SK-N-SH treated with all-trans-retinoic acid at 6 μM for 48 hours (cell line): ENCODE measurements around the gene NUP93.

Source experiments
- ATAC-seq: fragments of 200-7000 bp; cut with Tn5 transposase; 3 replicates; pipeline ENCODE4 v1.9.1; 2020; ENCODE audit warnings: mild to moderate bottlenecking, moderate library complexity
- ARNTL ChIP-seq: fragments of 450-650 bp; formaldehyde crosslinking; IDR thresholded peaks from 2 replicates; pipeline ENCODE4 v1.5.0; 2020; ENCODE audit warnings: low read depth, mild to moderate bottlenecking, moderate library complexity, borderline replicate concordance
- BACH2 ChIP-seq: fragments of 250-450 bp; sonication (Bioruptor Pico); IDR thresholded peaks from 2 replicates; pipeline ENCODE4 v1.9.0; 2021; ENCODE audit warnings: mild to moderate bottlenecking, borderline replicate concordance
- CSDC2 ChIP-seq: fragments of 250-450 bp; sonication (Bioruptor Pico); IDR thresholded peaks from 2 replicates; pipeline ENCODE4 v1.5.0; 2020; ENCODE audit warnings: mild to moderate bottlenecking, moderate library complexity
- CSRNP3 ChIP-seq: fragments of 250-450 bp; sonication (Bioruptor Pico); IDR thresholded peaks from 2 replicates; pipeline ENCODE4 v1.5.1; 2021; ENCODE audit warnings: mild to moderate bottlenecking, moderate library complexity
- ESRRG ChIP-seq: fragments of 250-450 bp; sonication (Bioruptor Pico); IDR thresholded peaks from 2 replicates; pipeline ENCODE4 v1.6.1; 2021; ENCODE audit warnings: mild to moderate bottlenecking
- ISL1 ChIP-seq: fragments of 250-450 bp; sonication (Bioruptor Pico); IDR thresholded peaks from 2 replicates; pipeline ENCODE4 v2.1.2; 2022; ENCODE audit warnings: mild to moderate bottlenecking, moderate library complexity
- POU6F1 ChIP-seq: fragments of 250-450 bp; sonication (Bioruptor Pico); IDR thresholded peaks from 2 replicates; pipeline ENCODE4 v1.8.0; 2021; ENCODE audit warnings: low read depth, mild to moderate bottlenecking, moderate library complexity, borderline replicate concordance
- PPARA ChIP-seq: fragments of 250-450 bp; sonication (Bioruptor Pico); IDR thresholded peaks from 2 replicates; pipeline ENCODE4 v1.5.0; 2020; ENCODE audit warnings: mild to moderate bottlenecking, borderline replicate concordance
- RARB ChIP-seq: fragments of 250-450 bp; sonication (Bioruptor Pico); IDR thresholded peaks from 2 replicates; pipeline ENCODE4 v1.8.0; 2021; ENCODE audit warnings: mild to moderate bottlenecking, moderate library complexity
- SNAI2 ChIP-seq: fragments of 250-450 bp; sonication (Bioruptor Pico); IDR thresholded peaks from 2 replicates; pipeline ENCODE4 v1.5.0; 2020; ENCODE audit warnings: mild to moderate bottlenecking, moderate library complexity
- TCF4 ChIP-seq: fragments of 250-450 bp; sonication (Bioruptor Pico); IDR thresholded peaks from 2 replicates; pipeline ENCODE4 v1.8.0; 2021; ENCODE audit warnings: mild to moderate bottlenecking, moderate library complexity, borderline replicate concordance
- ZC3H10 ChIP-seq: fragments of 250-450 bp; sonication (Bioruptor Pico); IDR thresholded peaks from 2 replicates; pipeline ENCODE4 v1.5.1; 2021; ENCODE audit warnings: mild to moderate bottlenecking, moderate library complexity
- ZFP30 ChIP-seq: fragments of 450-650 bp; formaldehyde crosslinking; IDR thresholded peaks from 2 replicates; pipeline ENCODE4 v1.5.0; 2022; ENCODE audit warnings: mild to moderate bottlenecking, moderate library complexity
- ZNF565 ChIP-seq: fragments of 450-650 bp; formaldehyde crosslinking; conservative IDR thresholded peaks from 2 replicates; pipeline ENCODE4 v1.5.0; 2020; ENCODE audit warnings: low read depth, mild to moderate bottlenecking, moderate library complexity
- ZNF70 ChIP-seq: fragments of 450-650 bp; formaldehyde crosslinking; IDR thresholded peaks from 2 replicates; pipeline ENCODE4 v1.5.0; 2020; ENCODE audit warnings: mild to moderate bottlenecking, moderate library complexity
- TF ChIP-seq, protein P1 (sequence below): fragments of 250-450 bp; sonication (Bioruptor Pico); IDR thresholded peaks from 2 replicates; pipeline ENCODE4 v1.5.1; 2020; ENCODE audit warnings: low read depth, mild to moderate bottlenecking, moderate library complexity
- TF ChIP-seq, protein P2 (sequence below): fragments of 250-450 bp; sonication (Bioruptor Pico); IDR thresholded peaks from 2 replicates; pipeline ENCODE4 v1.5.0; 2020; ENCODE audit warnings: mild to moderate bottlenecking, moderate library complexity
- TF ChIP-seq, protein P3 (sequence below): fragments of 250-450 bp; sonication (Bioruptor Pico); IDR thresholded peaks from 2 replicates; pipeline ENCODE4 v1.8.0; 2020; ENCODE audit warnings: mild to moderate bottlenecking, moderate library complexity, borderline replicate concordance

Gene NUP93

DNA sequence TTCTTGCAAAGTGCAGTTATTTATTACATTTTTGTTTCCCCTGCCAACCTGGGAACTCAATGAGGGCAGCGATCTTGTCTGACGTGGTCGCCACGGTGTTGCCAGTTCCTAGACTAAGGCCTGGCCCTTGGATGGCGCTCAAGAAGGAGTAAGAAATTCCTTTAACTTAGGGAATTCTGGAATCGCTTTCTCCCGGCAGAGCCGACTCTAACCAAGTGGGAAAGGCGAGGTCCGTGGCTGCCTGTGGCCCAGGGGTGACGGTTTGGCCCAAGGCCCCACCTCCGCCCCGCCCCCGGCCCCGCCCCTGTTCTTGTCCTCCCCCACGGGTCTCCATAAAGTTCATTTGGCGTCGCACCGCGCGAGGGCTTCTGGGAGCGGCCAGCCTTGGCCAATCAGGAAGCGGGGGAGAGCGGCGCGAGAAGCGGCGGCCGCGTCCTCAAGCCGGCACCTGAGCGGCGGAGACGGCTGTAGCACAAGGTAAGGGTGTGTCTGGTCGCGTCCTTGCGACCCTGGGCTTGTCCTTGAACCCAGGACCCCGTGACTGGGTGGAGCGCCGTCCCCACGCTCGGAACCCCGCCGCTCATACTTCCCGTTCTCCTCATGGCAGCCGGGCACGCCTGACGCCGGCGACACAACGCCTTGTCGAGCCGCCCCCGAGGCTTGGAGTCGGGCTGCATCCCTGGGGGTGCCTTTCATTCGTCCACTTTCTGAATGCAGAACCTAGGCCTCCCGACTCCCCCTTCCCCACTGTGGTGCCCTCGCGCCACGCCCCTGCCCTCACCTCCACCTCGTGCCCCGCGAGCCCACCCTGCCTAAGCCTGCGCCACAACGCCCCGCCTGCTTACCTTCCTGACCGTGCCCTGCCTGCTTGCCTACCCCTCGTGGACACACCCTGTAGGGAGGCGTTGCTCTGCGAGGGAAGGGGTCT lies at the start of gene NUP93:
TSS of gene NUP93 (plus strand) at position 395 of the 928 bp plus-strand sequence. CDS start 18,119 bp downstream, outside the sequence.
- TF ChIP-seq ZNF70 (CRISPR knock-in tag) (no peak), ISL1 (CRISPR knock-in tag) (no peak), ARNTL (CRISPR knock-in tag) (no peak), BACH2 (no peak), RARB (CRISPR knock-in tag) (no peak)
- TF ChIP-seq, protein P1, sequence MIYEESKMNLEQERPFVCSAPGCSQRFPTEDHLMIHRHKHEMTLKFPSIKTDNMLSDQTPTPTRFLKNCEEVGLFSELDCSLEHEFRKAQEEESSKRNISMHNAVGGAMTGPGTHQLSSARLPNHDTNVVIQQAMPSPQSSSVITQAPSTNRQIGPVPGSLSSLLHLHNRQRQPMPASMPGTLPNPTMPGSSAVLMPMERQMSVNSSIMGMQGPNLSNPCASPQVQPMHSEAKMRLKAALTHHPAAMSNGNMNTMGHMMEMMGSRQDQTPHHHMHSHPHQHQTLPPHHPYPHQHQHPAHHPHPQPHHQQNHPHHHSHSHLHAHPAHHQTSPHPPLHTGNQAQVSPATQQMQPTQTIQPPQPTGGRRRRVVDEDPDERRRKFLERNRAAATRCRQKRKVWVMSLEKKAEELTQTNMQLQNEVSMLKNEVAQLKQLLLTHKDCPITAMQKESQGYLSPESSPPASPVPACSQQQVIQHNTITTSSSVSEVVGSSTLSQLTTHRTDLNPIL (CRISPR knock-in tag) = no peak
- peak; percentile 97 for ATAC-seq

DNA sequence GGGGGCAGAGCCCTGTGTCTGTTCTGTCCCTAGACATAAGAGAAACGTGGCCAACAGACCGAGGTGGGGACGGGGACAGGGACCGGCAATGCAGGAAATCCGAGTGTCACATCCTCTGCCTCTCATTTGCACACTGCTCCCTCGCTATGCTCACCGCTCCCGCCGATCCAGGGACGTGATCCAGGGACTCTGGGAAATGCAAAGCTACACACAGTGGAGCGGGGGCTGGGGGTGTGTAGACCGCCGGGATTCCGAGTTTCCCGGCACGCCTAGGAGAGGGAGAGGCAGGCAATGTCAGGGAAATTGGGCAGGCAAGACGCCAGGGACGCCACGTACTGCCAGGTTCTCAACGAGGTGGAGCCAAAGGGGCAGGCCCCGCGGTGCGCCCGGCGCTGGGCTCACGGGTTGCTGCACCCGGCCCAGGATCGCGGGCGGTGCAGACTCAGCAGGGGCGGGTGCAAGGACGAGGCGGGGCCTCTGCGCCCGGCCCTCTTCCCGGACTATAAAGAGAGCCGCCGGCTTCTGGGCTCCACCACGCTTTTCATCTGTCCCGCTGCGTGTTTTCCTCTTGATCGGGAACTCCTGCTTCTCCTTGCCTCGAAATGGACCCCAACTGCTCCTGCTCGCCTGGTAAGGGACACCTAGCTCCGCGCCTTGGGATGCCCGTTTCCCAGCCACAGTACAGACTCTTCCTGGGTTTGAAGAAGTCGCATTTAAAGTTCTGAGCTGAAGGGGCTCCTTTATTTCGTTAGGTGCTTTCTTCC lies 47.8 kb upstream of the NUP93 start, which contains the start of gene MT1X:
TSS of gene MT1X (plus strand) at position 532 of the 764 bp plus-strand sequence. CDS start at position 603, 71 bp downstream.
- peak; percentile 99 for ATAC-seq

More for the DNA sequence above, 47.8 kb upstream of the NUP93 start, which contains the start of gene MT1X:
- TF ChIP-seq BACH2 (no peak), ZC3H10 (no peak), CSDC2 (CRISPR knock-in tag) (no peak), ARNTL (CRISPR knock-in tag) (no peak), TCF4 (CRISPR knock-in tag) (no peak), RARB (CRISPR knock-in tag) (no peak), SNAI2 (CRISPR knock-in tag) (no peak), ZFP30 (CRISPR knock-in tag) (no peak), CSRNP3 (CRISPR knock-in tag) (no peak), ZNF565 (no peak), POU6F1 (no peak), PPARA (CRISPR knock-in tag) (no peak), ESRRG (CRISPR knock-in tag) (no peak), ZNF70 (CRISPR knock-in tag) (no peak)
- TF ChIP-seq, protein P2, sequence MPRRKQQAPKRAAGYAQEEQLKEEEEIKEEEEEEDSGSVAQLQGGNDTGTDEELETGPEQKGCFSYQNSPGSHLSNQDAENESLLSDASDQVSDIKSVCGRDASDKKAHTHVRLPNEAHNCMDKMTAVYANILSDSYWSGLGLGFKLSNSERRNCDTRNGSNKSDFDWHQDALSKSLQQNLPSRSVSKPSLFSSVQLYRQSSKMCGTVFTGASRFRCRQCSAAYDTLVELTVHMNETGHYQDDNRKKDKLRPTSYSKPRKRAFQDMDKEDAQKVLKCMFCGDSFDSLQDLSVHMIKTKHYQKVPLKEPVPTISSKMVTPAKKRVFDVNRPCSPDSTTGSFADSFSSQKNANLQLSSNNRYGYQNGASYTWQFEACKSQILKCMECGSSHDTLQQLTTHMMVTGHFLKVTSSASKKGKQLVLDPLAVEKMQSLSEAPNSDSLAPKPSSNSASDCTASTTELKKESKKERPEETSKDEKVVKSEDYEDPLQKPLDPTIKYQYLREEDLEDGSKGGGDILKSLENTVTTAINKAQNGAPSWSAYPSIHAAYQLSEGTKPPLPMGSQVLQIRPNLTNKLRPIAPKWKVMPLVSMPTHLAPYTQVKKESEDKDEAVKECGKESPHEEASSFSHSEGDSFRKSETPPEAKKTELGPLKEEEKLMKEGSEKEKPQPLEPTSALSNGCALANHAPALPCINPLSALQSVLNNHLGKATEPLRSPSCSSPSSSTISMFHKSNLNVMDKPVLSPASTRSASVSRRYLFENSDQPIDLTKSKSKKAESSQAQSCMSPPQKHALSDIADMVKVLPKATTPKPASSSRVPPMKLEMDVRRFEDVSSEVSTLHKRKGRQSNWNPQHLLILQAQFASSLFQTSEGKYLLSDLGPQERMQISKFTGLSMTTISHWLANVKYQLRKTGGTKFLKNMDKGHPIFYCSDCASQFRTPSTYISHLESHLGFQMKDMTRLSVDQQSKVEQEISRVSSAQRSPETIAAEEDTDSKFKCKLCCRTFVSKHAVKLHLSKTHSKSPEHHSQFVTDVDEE (CRISPR knock-in tag) = no peak
- TF ChIP-seq, protein P3, sequence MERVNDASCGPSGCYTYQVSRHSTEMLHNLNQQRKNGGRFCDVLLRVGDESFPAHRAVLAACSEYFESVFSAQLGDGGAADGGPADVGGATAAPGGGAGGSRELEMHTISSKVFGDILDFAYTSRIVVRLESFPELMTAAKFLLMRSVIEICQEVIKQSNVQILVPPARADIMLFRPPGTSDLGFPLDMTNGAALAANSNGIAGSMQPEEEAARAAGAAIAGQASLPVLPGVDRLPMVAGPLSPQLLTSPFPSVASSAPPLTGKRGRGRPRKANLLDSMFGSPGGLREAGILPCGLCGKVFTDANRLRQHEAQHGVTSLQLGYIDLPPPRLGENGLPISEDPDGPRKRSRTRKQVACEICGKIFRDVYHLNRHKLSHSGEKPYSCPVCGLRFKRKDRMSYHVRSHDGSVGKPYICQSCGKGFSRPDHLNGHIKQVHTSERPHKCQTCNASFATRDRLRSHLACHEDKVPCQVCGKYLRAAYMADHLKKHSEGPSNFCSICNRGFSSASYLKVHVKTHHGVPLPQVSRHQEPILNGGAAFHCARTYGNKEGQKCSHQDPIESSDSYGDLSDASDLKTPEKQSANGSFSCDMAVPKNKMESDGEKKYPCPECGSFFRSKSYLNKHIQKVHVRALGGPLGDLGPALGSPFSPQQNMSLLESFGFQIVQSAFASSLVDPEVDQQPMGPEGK (CRISPR knock-in tag) = no peak
- TF ChIP-seq, all 23 proteins: peak for 0
